Natural killer cell (primary cell): Measurements from ENCODE around the gene INPP5A. TPM values are rescaled to one million over a fixed set of nuclear protein-coding genes. Genes with fewer than 3 reads are reported as not detected.
A peak's percentile ranks its signal among the peaks of the same experiment; 100 is the strongest.

ENCODE experiments used
- ATAC-seq, 3 donors: fragments of 150-1000 bp in 2 of 3; fragments of 200-7000 bp in 1 of 3; cut with Tn5 transposase; 1 replicate in 1 of 3; 2 replicates in 2 of 3; pipeline ENCODE4 v1.10.0; 2021; ENCODE audit warnings: mild to moderate bottlenecking in 2 of 3, moderate library complexity in 2 of 3
- DNase-seq, 2 donors: peaks; one replicate each; pipeline versions ENCODE4 v3.0.0 to v3.0.0-alpha.2; 2013 to 2021; ENCODE audit warnings: mixed read lengths in 1 of 2
- H3K27ac ChIP-seq: one replicate; pipeline ENCODE4 v1.5.1; 2013; ENCODE audit warnings: mild to moderate bottlenecking, low read length
- H3K27me3 ChIP-seq: one replicate; pipeline ENCODE4 v1.6.1; 2013; ENCODE audit warnings: low read length; ENCODE audit not compliant: control insufficient read depth, insufficient read depth
- H3K36me3 ChIP-seq: one replicate; pipeline ENCODE4 v1.6.1; 2013; ENCODE audit warnings: low read length; ENCODE audit not compliant: control insufficient read depth, insufficient read depth
- H3K4me1 ChIP-seq: one replicate; pipeline ENCODE4 v1.6.1; 2013; ENCODE audit warnings: low read length; ENCODE audit not compliant: control insufficient read depth, insufficient read depth
- H3K4me3 ChIP-seq: one replicate; pipeline ENCODE4 v1.5.1; 2013; ENCODE audit warnings: low read length
- H3K9me3 ChIP-seq: one replicate; pipeline ENCODE4 v1.6.1; 2013; ENCODE audit warnings: low read length; ENCODE audit not compliant: control insufficient read depth, insufficient read depth
- H3K27ac Mint-ChIP-seq, 2 donors: one replicate each; pipeline ENCODE4 v1.8.0; 2022; ENCODE audit warnings: mild to moderate bottlenecking in 2 of 2, mixed read lengths in 2 of 2, moderate library complexity in 1 of 2
- H3K27me3 Mint-ChIP-seq, 2 donors: one replicate each; pipeline ENCODE4 v1.8.0; 2022; ENCODE audit warnings: low read depth in 2 of 2, mixed read lengths in 2 of 2
- H3K36me3 Mint-ChIP-seq: one replicate; pipeline ENCODE4 v1.8.0; 2022; ENCODE audit warnings: mixed read lengths
- H3K4me1 Mint-ChIP-seq, 2 donors: one replicate each; pipeline ENCODE4 v1.8.0; 2022; ENCODE audit warnings: mixed read lengths in 2 of 2
- H3K4me3 Mint-ChIP-seq: one replicate; pipeline ENCODE4 v1.8.0; 2022; ENCODE audit warnings: mild to moderate bottlenecking, moderate library complexity, mixed read lengths
- H3K9me3 Mint-ChIP-seq, 2 donors: one replicate each; pipeline ENCODE4 v1.8.0; 2022; ENCODE audit warnings: mixed read lengths in 2 of 2
- WGBS: methylation state at CpG from one replicate; pipeline ENCODE4 v1.1.7; 2013; ENCODE audit warnings: missing lambda C conversion rate; ENCODE audit not compliant: insufficient coverage; 5-methylcytosine and 5-hydroxymethylcytosine counted together
- intact Hi-C: fragments of 100-400 bp; cut with micrococcal nuclease; formaldehyde crosslinking; loops from one replicate; pipeline ENCODE4 v1.14.2; 2022
- total RNA-seq, 4 donors: library from RNA; stranded (reverse); fragments of 120-200 nt in 1 of 4; gene quantifications; one replicate each; pipeline versions ENCODE4 v1.2.3 to v1.2.4, GENCODE V29; 2013 to 2022
- TF ChIP-seq, protein P1 (sequence below): fragments of 200-600 bp; IDR thresholded peaks from one replicate; pipeline ENCODE4 v1.8.0; 2022; ENCODE audit warnings: antibody characterized with exemption

INPP5A gene
- total RNA-seq, 3 donors from 2014 or later (not counting 1 experiment from before 2014, with no cell fraction given) = 12.6 to 38.6 (median 18.6) TPM

- Histone ChIP-seq H3K36me3 (no peaks in the 10 kb centered on the region), H3K4me3 (no peak overlapping the region), H3K4me1 (no peaks in the 10 kb centered on the region), H3K27me3 (no peaks in the 10 kb centered on the region), H3K9me3 (no peaks in the 10 kb centered on the region), H3K27ac (no peak overlapping the region)
- H3K9me3 Mint-ChIP-seq = no peaks in the 10 kb centered on the region
- DNase-seq = no peak
- WGBS = 79% methylated on average over 29 of the region's 29 CpGs
- intact Hi-C loops = no loop called here
- H3K27me3 Mint-ChIP-seq = no peaks in the 10 kb centered on the region
- H3K4me1 Mint-ChIP-seq = peaks cover 0 to 4% of the 10 kb centered on the region in 2 donors
- no peak overlapping the region for H3K27ac Mint-ChIP-seq
- no peaks in the 10 kb centered on the region for H3K36me3 Mint-ChIP-seq
- H3K4me3 Mint-ChIP-seq = peak overlapping the region; percentile 25
- TF ChIP-seq, protein P1, sequence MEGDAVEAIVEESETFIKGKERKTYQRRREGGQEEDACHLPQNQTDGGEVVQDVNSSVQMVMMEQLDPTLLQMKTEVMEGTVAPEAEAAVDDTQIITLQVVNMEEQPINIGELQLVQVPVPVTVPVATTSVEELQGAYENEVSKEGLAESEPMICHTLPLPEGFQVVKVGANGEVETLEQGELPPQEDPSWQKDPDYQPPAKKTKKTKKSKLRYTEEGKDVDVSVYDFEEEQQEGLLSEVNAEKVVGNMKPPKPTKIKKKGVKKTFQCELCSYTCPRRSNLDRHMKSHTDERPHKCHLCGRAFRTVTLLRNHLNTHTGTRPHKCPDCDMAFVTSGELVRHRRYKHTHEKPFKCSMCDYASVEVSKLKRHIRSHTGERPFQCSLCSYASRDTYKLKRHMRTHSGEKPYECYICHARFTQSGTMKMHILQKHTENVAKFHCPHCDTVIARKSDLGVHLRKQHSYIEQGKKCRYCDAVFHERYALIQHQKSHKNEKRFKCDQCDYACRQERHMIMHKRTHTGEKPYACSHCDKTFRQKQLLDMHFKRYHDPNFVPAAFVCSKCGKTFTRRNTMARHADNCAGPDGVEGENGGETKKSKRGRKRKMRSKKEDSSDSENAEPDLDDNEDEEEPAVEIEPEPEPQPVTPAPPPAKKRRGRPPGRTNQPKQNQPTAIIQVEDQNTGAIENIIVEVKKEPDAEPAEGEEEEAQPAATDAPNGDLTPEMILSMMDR = no peak
- ATAC-seq = peak in 1 of 3 donors; percentile 35
These were observed 236.8 kb downstream of the INPP5A start for GRCh38 chr10:132774181-132774901.

DNA sequence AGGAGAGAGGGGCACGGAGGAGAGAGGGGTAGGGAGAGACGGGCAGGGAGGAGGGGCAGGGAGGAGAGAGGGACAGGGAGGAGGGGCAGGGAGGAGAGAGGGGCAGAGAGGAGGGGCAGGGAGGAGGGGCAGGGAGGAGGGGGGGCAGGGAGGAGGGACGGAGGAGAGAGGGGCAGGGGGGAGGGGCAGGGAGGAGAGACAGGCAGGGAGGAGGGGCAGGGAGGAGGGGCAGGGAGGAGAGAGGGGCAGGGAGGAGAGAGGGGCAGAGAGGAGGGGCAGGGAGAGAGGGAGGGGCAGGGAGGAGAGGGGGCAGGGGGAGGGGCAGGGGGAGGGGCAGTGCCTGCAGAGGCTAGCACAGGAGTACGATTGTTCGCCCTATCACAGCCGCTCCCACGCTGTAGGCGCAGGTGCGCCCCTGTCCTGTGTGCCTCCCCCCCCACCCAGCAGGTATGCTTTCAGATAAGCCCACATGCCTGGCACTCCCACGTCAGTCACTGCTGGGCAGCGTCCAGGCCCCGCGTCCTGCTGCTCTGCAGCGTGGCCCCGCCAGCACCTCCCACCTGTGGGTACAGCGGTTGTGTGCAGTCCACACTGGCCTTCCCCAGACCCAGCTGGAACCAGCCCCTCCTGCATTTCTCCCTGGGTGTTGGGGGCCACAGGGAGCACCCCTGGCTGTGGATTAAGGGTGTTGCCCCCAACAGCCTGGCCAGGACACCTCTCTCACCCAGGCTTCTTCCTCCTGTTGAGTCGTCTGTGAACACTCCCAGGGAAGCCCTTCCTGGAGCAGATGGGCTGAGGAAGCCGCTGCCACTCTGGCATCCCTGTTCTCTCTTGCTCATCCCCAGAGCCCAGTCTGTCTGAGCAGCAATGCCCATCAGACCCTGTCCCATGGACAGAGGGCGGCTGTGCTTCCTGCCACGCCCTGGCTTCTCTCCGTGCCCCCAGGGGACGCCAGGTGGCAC, 237.6 kb downstream of the INPP5A start:
- no peaks in the 10 kb centered on the region for H3K4me1 ChIP-seq
- 90% methylated on average over 22 of the region's 22 CpGs for WGBS
- intact Hi-C loops = no loop called here
- H3K27me3 ChIP-seq = no peaks in the 10 kb centered on the region
- no peak overlapping the region for H3K27ac ChIP-seq
- no peaks in the 10 kb centered on the region for H3K9me3 ChIP-seq
- ATAC-seq = no peak
- TF ChIP-seq, protein P1 = no peak
- no peak for DNase-seq
- Mint-ChIP-seq H3K27me3 (no peaks in the 10 kb centered on the region), H3K4me1 (peaks cover 0 to 4% of the 10 kb centered on the region in 2 donors), H3K36me3 (no peaks in the 10 kb centered on the region), H3K27ac (no peak overlapping the region), H3K9me3 (no peaks in the 10 kb centered on the region), H3K4me3 (no peak overlapping the region)
- no peaks in the 10 kb centered on the region for H3K36me3 ChIP-seq
- H3K4me3 ChIP-seq = no peak overlapping the region

GRCh38 chr10:132776186-132776585, 238.6 kb downstream of the INPP5A start:
- Mint-ChIP-seq H3K4me1 (peaks cover 0 to 4% of the 10 kb centered on the region in 2 donors), H3K36me3 (no peaks in the 10 kb centered on the region), H3K27ac (no peak overlapping the region), H3K27me3 (no peaks in the 10 kb centered on the region), H3K9me3 (no peaks in the 10 kb centered on the region), H3K4me3 (no peak overlapping the region)
- no peaks in the 10 kb centered on the region for H3K9me3 ChIP-seq
- ATAC-seq = no peak
- TF ChIP-seq, protein P1 = no peak
- H3K4me3 ChIP-seq = no peak overlapping the region
- no peaks in the 10 kb centered on the region for H3K36me3 ChIP-seq
- H3K27ac ChIP-seq = no peak overlapping the region
- H3K4me1 ChIP-seq = no peaks in the 10 kb centered on the region
- WGBS = 97% methylated on average over 18 of the region's 18 CpGs
- no peak for DNase-seq
- H3K27me3 ChIP-seq = no peaks in the 10 kb centered on the region
- intact Hi-C loops = no loop called here
